GM19463 (cell line): Measurements from ENCODE around the gene KIF27.
"Not testable (repeated sequence)": the region's sequence is repeated elsewhere in the genome, so short reads cannot be mapped to it uniquely, and the experiment has no call there.

Experiments used
- ATAC-seq: cut with Tn5 transposase; IDR thresholded peaks from one replicate; pipeline ENCODE4 v1.9.1; 2021; ENCODE audit warnings: mild to moderate bottlenecking, moderate library complexity; ENCODE audit not compliant: unreplicated experiment

KIF27 gene

GRCh38 chr9:83932851-83933250 lies 11.6 kb upstream of the KIF27 start:
- ATAC-seq, result no peak

- ATAC-seq, result no peak
These were observed 10.8 kb upstream of the KIF27 start for GRCh38 chr9:83932011-83932410.

GRCh38 chr9:83930881-83931280 lies 9.6 kb upstream of the KIF27 start:
- no peak for ATAC-seq

GRCh38 chr9:83927591-83927990 lies 6.4 kb upstream of the KIF27 start:
- ATAC-seq, result no peak

- peak; percentile 23 for ATAC-seq
These were observed 734 bp downstream of the KIF27 start for GRCh38 chr9:83920469-83920926.

GRCh38 chr9:83919111-83919510 lies 2.1 kb downstream of the KIF27 start:
- no peak for ATAC-seq

- peak; percentile 65 for ATAC-seq
These were observed 9.0 kb downstream of the KIF27 start for GRCh38 chr9:83912194-83912593.

- no peak for ATAC-seq
These were observed 15.1 kb downstream of the KIF27 start for GRCh38 chr9:83906144-83906543.

- ATAC-seq, result not testable (repeated sequence)
These were observed 20.6 kb downstream of the KIF27 start for GRCh38 chr9:83900615-83901014.

GRCh38 chr9:83894301-83894700 lies 26.9 kb downstream of the KIF27 start:
- not testable (repeated sequence) for ATAC-seq

- ATAC-seq, result not testable (repeated sequence)
These were observed 34.7 kb downstream of the KIF27 start for GRCh38 chr9:83886498-83886897.

GRCh38 chr9:83885559-83886240 lies 35.5 kb downstream of the KIF27 start:
- ATAC-seq, result not testable (repeated sequence)

- ATAC-seq, result not testable (repeated sequence)
These were observed 39.4 kb downstream of the KIF27 start for GRCh38 chr9:83881687-83882408.

GRCh38 chr9:83875559-83875958 lies 45.7 kb downstream of the KIF27 start:
- not testable (repeated sequence) for ATAC-seq

GRCh38 chr9:83849895-83850294 lies 71.3 kb downstream of the KIF27 start:
- peak; percentile 95 for ATAC-seq

- ATAC-seq, result not testable (repeated sequence)
These were observed 84.1 kb downstream of the KIF27 start for GRCh38 chr9:83837070-83837643.

- not testable (repeated sequence) for ATAC-seq
These were observed 90.7 kb downstream of the KIF27 start for GRCh38 chr9:83830426-83831071.

GRCh38 chr9:83824986-83825623 lies 96.1 kb downstream of the KIF27 start:
- ATAC-seq, result not testable (repeated sequence)

GRCh38 chr9:83817356-83818278 lies 103.6 kb downstream of the KIF27 start, which contains the start of gene GKAP1:
TSS of gene GKAP1 (minus strand) at chr9:83817769. CDS start at chr9:83806517, 11,252 bp downstream.
- peak; percentile 79 for ATAC-seq

GRCh38 chr9:83817011-83817355 lies 104.2 kb downstream of the KIF27 start:
- not testable (repeated sequence) for ATAC-seq
